Chondrocyte (in vitro differentiated cells): Measurements from ENCODE around the gene TCERG1L. TPM values are rescaled to one million over a fixed set of nuclear protein-coding genes. Genes with fewer than 3 reads are reported as not detected.

Experiments
- DNase-seq: peaks from one replicate; pipeline ENCODE4 v3.0.0; 2021; ENCODE audit warnings: mixed read lengths, low spot score
- H3K27ac Mint-ChIP-seq: one replicate; pipeline ENCODE4 v1.8.0; 2021; ENCODE audit warnings: mild to moderate bottlenecking, moderate library complexity, mixed read lengths; ENCODE audit not compliant: unreplicated experiment
- H3K27me3 Mint-ChIP-seq: 2 replicates; pipeline ENCODE4 v1.8.0; 2021; ENCODE audit warnings: low read depth, mixed read lengths
- H3K36me3 Mint-ChIP-seq: 2 replicates; pipeline ENCODE4 v1.8.0; 2021; ENCODE audit warnings: low read depth, mixed read lengths
- H3K4me1 Mint-ChIP-seq: 2 replicates; pipeline ENCODE4 v1.8.0; 2021; ENCODE audit warnings: low read depth, mild to moderate bottlenecking, mixed read lengths
- H3K4me3 Mint-ChIP-seq: one replicate; pipeline ENCODE4 v1.8.0; 2021; ENCODE audit warnings: mild to moderate bottlenecking, moderate library complexity, mixed read lengths; ENCODE audit not compliant: unreplicated experiment
- H3K9me3 Mint-ChIP-seq: 2 replicates; pipeline ENCODE4 v1.8.0; 2021; ENCODE audit warnings: low read depth, mixed read lengths
- CTCF ChIP-seq: fragments of 200-600 bp; sonication (generic); IDR thresholded peaks from 2 replicates; pipeline ENCODE4 v1.5.0; 2021; ENCODE audit warnings: antibody characterized with exemption, mild to moderate bottlenecking, moderate library complexity
- total RNA-seq: library from RNA; stranded (reverse); gene quantifications from 3 replicates; pipeline ENCODE4 v1.2.1, GENCODE V29; 2021

TCERG1L gene
- total RNA-seq, 1 donor from 2014 or later: not detected

- H3K27me3 Mint-ChIP-seq: peaks cover 26% of the 10 kb centered on the region
- H3K27ac Mint-ChIP-seq: no peak overlapping the region
- H3K4me3 Mint-ChIP-seq: no peak overlapping the region
- H3K4me1 Mint-ChIP-seq: no peaks in the 10 kb centered on the region
- H3K36me3 Mint-ChIP-seq: no peaks in the 10 kb centered on the region
- no peak for TF ChIP-seq CTCF
- no peaks in the 10 kb centered on the region for H3K9me3 Mint-ChIP-seq
- DNase-seq: peak; percentile 76
Measured at GRCh38 chr10:131316321-131317075, 5.0 kb upstream of the TCERG1L start.

GRCh38 chr10:131315344-131315743, 3.8 kb upstream of the TCERG1L start:
- H3K4me3 Mint-ChIP-seq: no peak overlapping the region
- DNase-seq: no peak
- H3K36me3 Mint-ChIP-seq: no peaks in the 10 kb centered on the region
- H3K9me3 Mint-ChIP-seq: no peaks in the 10 kb centered on the region
- H3K27me3 Mint-ChIP-seq: peaks cover 29% of the 10 kb centered on the region
- no peak for TF ChIP-seq CTCF
- H3K4me1 Mint-ChIP-seq: peaks cover 4% of the 10 kb centered on the region
- no peak overlapping the region for H3K27ac Mint-ChIP-seq

GRCh38 chr10:131314799-131315198, 3.3 kb upstream of the TCERG1L start:
- Mint-ChIP-seq H3K9me3 (no peaks in the 10 kb centered on the region), H3K36me3 (no peaks in the 10 kb centered on the region), H3K27me3 (peaks cover 32% of the 10 kb centered on the region), H3K4me1 (peaks cover 6% of the 10 kb centered on the region), H3K4me3 (no peak overlapping the region), H3K27ac (no peak overlapping the region)
- no peak for TF ChIP-seq CTCF
- peak; percentile 73 for DNase-seq

- H3K4me3 Mint-ChIP-seq: no peak overlapping the region
- H3K36me3 Mint-ChIP-seq: no peaks in the 10 kb centered on the region
- no peaks in the 10 kb centered on the region for H3K9me3 Mint-ChIP-seq
- H3K4me1 Mint-ChIP-seq: peaks cover 6% of the 10 kb centered on the region
- no peak for DNase-seq
- H3K27me3 Mint-ChIP-seq: peaks cover 32% of the 10 kb centered on the region
- TF ChIP-seq CTCF: no peak
- H3K27ac Mint-ChIP-seq: no peak overlapping the region
Measured at GRCh38 chr10:131314148-131314547, 2.6 kb upstream of the TCERG1L start.

- H3K4me1 Mint-ChIP-seq: peaks cover 6% of the 10 kb centered on the region
- H3K27ac Mint-ChIP-seq: no peak overlapping the region
Measured at GRCh38 chr10:131313377-131313776, 1.9 kb upstream of the TCERG1L start.

More at GRCh38 chr10:131313377-131313776, 1.9 kb upstream of the TCERG1L start:
- Mint-ChIP-seq H3K27me3 (peaks cover 34% of the 10 kb centered on the region), H3K4me3 (no peak overlapping the region), H3K9me3 (no peaks in the 10 kb centered on the region), H3K36me3 (no peaks in the 10 kb centered on the region)
- no peak for DNase-seq
- no peak for TF ChIP-seq CTCF
